ENCODE results near the gene KRT33A. TPM values are rescaled to one million over a fixed set of nuclear protein-coding genes. Genes with fewer than 3 reads are reported as not detected.

KRT33A gene
- total and polyA plus RNA-seq, 2 of the 8 experiments (the other 6 are each of a cell fraction or from before 2014, with no cell fraction given) = not detected

GRCh38 chr17:41301916-41302901 lies 48.4 kb downstream of the KRT33A start, which contains the start of gene KRTAP29-1 (continued):
- TF ChIP-seq SIX5 (IDR thresholded peaks at IDR 0.05; ENCODE audit: low read depth, low read length) = no peak
- TF ChIP-seq FOSL1 (IDR thresholded peaks at IDR 0.05; ENCODE audit: insufficient read depth, low read depth, low read length) = no peak
- TF ChIP-seq ZNF274 (IDR thresholded peaks at IDR 0.05; ENCODE audit: borderline replicate concordance, extremely low read depth, low read length) = no peak
- no peak for TF ChIP-seq ATF3 (IDR thresholded peaks at IDR 0.05; ENCODE audit: insufficient read depth, low read depth, low read length)
- no peak for TF ChIP-seq E2F6 (IDR thresholded peaks at IDR 0.05)
- no peak for TF ChIP-seq EGR1 (IDR thresholded peaks at IDR 0.05; ENCODE audit: borderline replicate concordance, low read depth, low read length)
- TF ChIP-seq TAF1 (IDR thresholded peaks at IDR 0.05; ENCODE audit: low read depth, low read length) = no peak
- TF ChIP-seq ATF2 (IDR thresholded peaks at IDR 0.05; ENCODE audit: low read length) = no peak

All from H1 (cell line).